HepG2 (cell line): ENCODE results near the gene SPN. TPM values are rescaled to one million over a fixed set of nuclear protein-coding genes. Genes with fewer than 3 reads are reported as not detected.

Experiments used
- AHDC1 ChIP-seq: sonication (generic); formaldehyde crosslinking; IDR thresholded peaks from 2 replicates; pipeline ENCODE4 v1.5.1; 2020; ENCODE audit warnings: mild to moderate bottlenecking, missing genetic modification reagents, borderline replicate concordance
- ATF3 ChIP-seq: sonication (generic); formaldehyde crosslinking; IDR thresholded peaks from 2 replicates; pipeline ENCODE4 v1.4.0; 2020; ENCODE audit warnings: missing genetic modification reagents
- CREB1 ChIP-seq, 2 experiments: fragments of 450-650 bp in 1 of 2; IDR thresholded peaks; 2 replicates each; pipeline ENCODE4 v1.6.1; 2016 to 2017; ENCODE audit warnings: control low read depth in 1 of 2, mild to moderate bottlenecking in 1 of 2, missing compliant biosample characterization in 1 of 2, missing genetic modification characterization in 1 of 2
- GABPA ChIP-seq, 2 experiments: IDR thresholded peaks; 2 replicates each; pipeline ENCODE4 v1.6.1; 2011 to 2016; ENCODE audit warnings: low read depth in 2 of 2, low read length in 1 of 2, missing biosample characterization in 1 of 2, missing genetic modification characterization in 1 of 2
- HOXA3 ChIP-seq: sonication (generic); formaldehyde crosslinking; IDR thresholded peaks from 2 replicates; pipeline ENCODE4 v1.5.0; 2020; ENCODE audit warnings: missing genetic modification reagents
- HOXA9 ChIP-seq: sonication (generic); formaldehyde crosslinking; IDR thresholded peaks from 2 replicates; pipeline ENCODE4 v1.8.1; 2022; ENCODE audit warnings: missing genetic modification reagents, mild to moderate bottlenecking, moderate library complexity, borderline replicate concordance
- JUN ChIP-seq: sonication (generic); formaldehyde crosslinking; IDR thresholded peaks from 2 replicates; pipeline ENCODE4 v1.4.0; 2020; ENCODE audit warnings: mild to moderate bottlenecking, missing genetic modification reagents
- MYC ChIP-seq: sonication (generic); formaldehyde crosslinking; IDR thresholded peaks from 2 replicates; pipeline ENCODE4 v1.9.0; 2021; ENCODE audit warnings: missing genetic modification reagents, borderline replicate concordance
- SP2 ChIP-seq: sonication (generic); formaldehyde crosslinking; IDR thresholded peaks from 2 replicates; pipeline ENCODE4 v1.5.1; 2020; ENCODE audit warnings: mild to moderate bottlenecking, missing genetic modification reagents
- STAT5B ChIP-seq: sonication (generic); formaldehyde crosslinking; IDR thresholded peaks from 2 replicates; pipeline ENCODE4 v1.4.0; 2020; ENCODE audit warnings: missing genetic modification reagents
- XRCC5 ChIP-seq: fragments of 200-400 bp; formaldehyde crosslinking; optimal IDR thresholded peaks from 2 replicates; pipeline ENCODE3; 2017; ENCODE audit warnings: mild to moderate bottlenecking, low read length
- ZBTB33 ChIP-seq: sonication (generic); formaldehyde crosslinking; IDR thresholded peaks from 2 replicates; pipeline ENCODE4 v1.4.0; 2020; ENCODE audit warnings: missing genetic modification reagents
- ZBTB34 ChIP-seq: sonication (generic); formaldehyde crosslinking; IDR thresholded peaks from 2 replicates; pipeline ENCODE4 v1.8.0; 2022; ENCODE audit warnings: mild to moderate bottlenecking, missing genetic modification reagents
- ZNF17 ChIP-seq: sonication (generic); formaldehyde crosslinking; IDR thresholded peaks from 2 replicates; pipeline ENCODE4 v1.5.0; 2020; ENCODE audit warnings: mild to moderate bottlenecking, missing genetic modification reagents
- ZNF572 ChIP-seq: sonication (generic); formaldehyde crosslinking; IDR thresholded peaks from 2 replicates; pipeline ENCODE4 v1.5.1; 2020; ENCODE audit warnings: mild to moderate bottlenecking, missing genetic modification reagents
- ZNF75D ChIP-seq: sonication (generic); formaldehyde crosslinking; IDR thresholded peaks from 2 replicates; pipeline ENCODE4 v1.8.1; 2023; ENCODE audit warnings: missing genetic modification reagents, mild to moderate bottlenecking, borderline replicate concordance
- ZSCAN22 ChIP-seq: sonication (generic); formaldehyde crosslinking; IDR thresholded peaks from 2 replicates; pipeline ENCODE4 v1.4.0; 2020; ENCODE audit warnings: mild to moderate bottlenecking, missing genetic modification reagents
- polyA plus RNA-seq, 8 experiments: library from polyadenylated mRNA; depleted of rRNA in 3 of 8; stranded (reverse) in 7 of 8; unstranded in 1 of 8; fragments of >200 nt; fragmentation: Illumina TruSeq in 4 of 8; extraction: Trizol in 4 of 8; gene quantifications; 2 replicates each; pipeline versions ENCODE4 v1.2.1 to v1.2.3, GENCODE V29; 2011 to 2016; ENCODE audit warnings: low read depth in 4 of 8, missing spikeins in 1 of 8, mixed read lengths in 1 of 8; ENCODE audit not compliant: insufficient read depth in 1 of 8
- total RNA-seq, 5 experiments: library from RNA; depleted of rRNA; stranded (reverse); fragments of >200 nt; fragmentation: Illumina TruSeq; extraction: Trizol; gene quantifications; 2 replicates each; pipeline ENCODE4 v1.2.3, GENCODE V29; 2016; ENCODE audit warnings: low read depth in 1 of 5

The SPN gene
- total and polyA plus RNA-seq, 2 of the 13 experiments (the other 11 are each of a cell fraction or from before 2014, with no cell fraction given): 0.22 to 1.6 TPM

- TF ChIP-seq ZBTB33 (CRISPR knock-in tag) (no peak), AHDC1 (CRISPR knock-in tag) (no peak), STAT5B (CRISPR knock-in tag) (no peak), HOXA9 (CRISPR knock-in tag) (no peak), ZNF17 (CRISPR knock-in tag) (no peak), HOXA3 (CRISPR knock-in tag) (peak; percentile 39; the same call in 1 of the 2 replicates), ZSCAN22 (CRISPR knock-in tag) (no peak), ZNF572 (CRISPR knock-in tag) (no peak), JUN (CRISPR knock-in tag) (no peak), ZNF75D (no peak), SP2 (CRISPR knock-in tag) (peak; percentile 34; the same call in 1 of the 2 replicates), CREB1 (IDR thresholded peaks at IDR 0.05) (no peak), CREB1 (CRISPR knock-in tag; IDR thresholded peaks at IDR 0.05) (no peak), ATF3 (CRISPR knock-in tag) (no peak), XRCC5 (peak; percentile 49), ZBTB34 (CRISPR knock-in tag) (no peak), GABPA (IDR thresholded peaks at IDR 0.05; ENCODE audit: low read depth, low read length) (no peak), GABPA (CRISPR knock-in tag; IDR thresholded peaks at IDR 0.05; ENCODE audit: low read depth) (no peak), MYC (CRISPR knock-in tag) (peak; percentile 19; the same call in 1 of the 2 replicates)
These were observed 11.1 kb downstream of the SPN start (continued) for GRCh38 chr16:29674188-29674587.
